H9 (cell line): ENCODE measurements around the gene CPB2. TPM values are rescaled to one million over a fixed set of nuclear protein-coding genes. Genes with fewer than 3 reads are reported as not detected.

Experiments used
- DNase-seq: peaks from one replicate; pipeline ENCODE4 v3.0.0-alpha.2; 2017
- H2AFZ ChIP-seq: one replicate; pipeline ENCODE4 v1.6.1; 2013; ENCODE audit warnings: mild to moderate bottlenecking, low read length, control low read depth, moderate library complexity
- H2AK5ac ChIP-seq: 2 replicates; pipeline ENCODE4 v1.6.1; 2013; ENCODE audit warnings: low read length, control low read depth, mixed read lengths; ENCODE audit not compliant: insufficient read length
- H2BK120ac ChIP-seq: one replicate; pipeline ENCODE4 v1.6.1; 2013; ENCODE audit warnings: low read depth, mild to moderate bottlenecking, low read length, control low read depth, inconsistent platforms; ENCODE audit not compliant: poor library complexity, severe bottlenecking
- H2BK12ac ChIP-seq: 2 replicates; pipeline ENCODE4 v1.6.1; 2013; ENCODE audit warnings: low read length, control low read depth, mixed read lengths, low read depth; ENCODE audit not compliant: insufficient read length
- H2BK15ac ChIP-seq: 2 replicates; pipeline ENCODE4 v1.6.1; 2013; ENCODE audit warnings: low read depth, low read length, control low read depth
- H2BK20ac ChIP-seq: one replicate; pipeline ENCODE4 v1.6.1; 2013; ENCODE audit warnings: low read depth, mild to moderate bottlenecking, low read length, control low read depth, inconsistent platforms; ENCODE audit not compliant: poor library complexity, severe bottlenecking
- H2BK5ac ChIP-seq: 2 replicates; pipeline ENCODE4 v1.6.1; 2013; ENCODE audit warnings: low read length, control low read depth, mixed read lengths; ENCODE audit not compliant: insufficient read length
- H3K14ac ChIP-seq: 2 replicates; pipeline ENCODE4 v1.6.1; 2013; ENCODE audit warnings: low read length, control low read depth; ENCODE audit not compliant: insufficient read depth
- H3K18ac ChIP-seq: 2 replicates; pipeline ENCODE4 v1.6.1; 2013; ENCODE audit warnings: low read depth, mild to moderate bottlenecking, mixed read lengths, low read length, control low read depth; ENCODE audit not compliant: insufficient read length
- H3K23ac ChIP-seq: 2 replicates; pipeline ENCODE4 v1.6.1; 2013; ENCODE audit warnings: low read length, control low read depth, mixed read lengths, low read depth; ENCODE audit not compliant: insufficient read length
- H3K23me2 ChIP-seq: 2 replicates; pipeline ENCODE4 v1.6.1; 2013; ENCODE audit warnings: low read depth, mild to moderate bottlenecking, mixed read lengths, low read length, control low read depth; ENCODE audit not compliant: insufficient read length, poor library complexity, severe bottlenecking
- H3K27ac ChIP-seq: 2 replicates; pipeline ENCODE4 v1.5.1; 2013; ENCODE audit warnings: low read length, control low read depth, mixed read lengths, low read depth; ENCODE audit not compliant: insufficient read length
- H3K27me3 ChIP-seq: 2 replicates; pipeline ENCODE4 v1.6.1; 2013; ENCODE audit warnings: low read length, control low read depth, inconsistent platforms; ENCODE audit not compliant: insufficient read depth
- H3K4ac ChIP-seq: 2 replicates; pipeline ENCODE4 v1.6.1; 2013; ENCODE audit warnings: low read depth, mild to moderate bottlenecking, control low read depth, inconsistent platforms, low read length, moderate library complexity
- H3K4me1 ChIP-seq: 2 replicates; pipeline ENCODE4 v1.6.1; 2013; ENCODE audit warnings: low read length, control low read depth, inconsistent platforms; ENCODE audit not compliant: insufficient read depth
- H3K4me2 ChIP-seq: 2 replicates; pipeline ENCODE4 v1.6.1; 2013; ENCODE audit warnings: low read length, control low read depth, mixed read lengths; ENCODE audit not compliant: insufficient read length, insufficient read depth
- H3K56ac ChIP-seq: 2 replicates; pipeline ENCODE4 v1.6.1; 2013; ENCODE audit warnings: low read depth, mild to moderate bottlenecking, mixed read lengths, low read length, control low read depth; ENCODE audit not compliant: insufficient read length
- H3K79me1 ChIP-seq: 2 replicates; pipeline ENCODE4 v1.6.1; 2013; ENCODE audit warnings: low read depth, mild to moderate bottlenecking, moderate library complexity, low read length, control low read depth, inconsistent platforms; ENCODE audit not compliant: insufficient read depth, poor library complexity, severe bottlenecking
- H3K79me2 ChIP-seq: 2 replicates; pipeline ENCODE4 v1.6.1; 2013; ENCODE audit warnings: low read length, control low read depth, inconsistent platforms; ENCODE audit not compliant: insufficient read depth
- H3K9ac ChIP-seq: 2 replicates; pipeline ENCODE4 v1.6.1; 2013; ENCODE audit warnings: low read length, control low read depth, mixed read lengths; ENCODE audit not compliant: insufficient read length; ENCODE audit errors: extremely low read depth
- H3K9me3 ChIP-seq: one replicate; pipeline ENCODE4 v1.6.1; 2013; ENCODE audit warnings: low read depth, low read length, inconsistent platforms; ENCODE audit not compliant: control insufficient read depth
- H3T11ph ChIP-seq: one replicate; pipeline ENCODE4 v1.6.1; 2013; ENCODE audit warnings: mild to moderate bottlenecking, low read length, control low read depth, inconsistent platforms
- H4K20me1 ChIP-seq: one replicate; pipeline ENCODE4 v1.6.1; 2013; ENCODE audit not compliant: control insufficient read depth, insufficient read length, insufficient read depth
- H4K5ac ChIP-seq: 2 replicates; pipeline ENCODE4 v1.6.1; 2013; ENCODE audit warnings: low read depth, mild to moderate bottlenecking, mixed read lengths, low read length, control low read depth; ENCODE audit not compliant: insufficient read length
- H4K8ac ChIP-seq: replicated peaks from 2 replicates; pipeline ENCODE4 v1.6.1; 2013; ENCODE audit warnings: low read length, control low read depth, mixed read lengths, low read depth; ENCODE audit not compliant: insufficient read length
- H4K91ac ChIP-seq: 2 replicates; pipeline ENCODE4 v1.6.1; 2013; ENCODE audit warnings: low read depth, mild to moderate bottlenecking, moderate library complexity, mixed read lengths, low read length, control low read depth; ENCODE audit not compliant: insufficient read length
- H3K27ac Mint-ChIP-seq, 3 experiments: 2 replicates in 2 of 3; 3 replicates in 1 of 3; pipeline ENCODE4 v1.8.0; 2020 to 2021; ENCODE audit warnings: mixed read lengths in 3 of 3, mild to moderate bottlenecking in 1 of 3, moderate library complexity in 1 of 3
- H3K27me3 Mint-ChIP-seq: 2 replicates; pipeline ENCODE4 v1.8.0; 2021; ENCODE audit warnings: low read depth, mild to moderate bottlenecking, moderate library complexity, mixed read lengths
- H3K36me3 Mint-ChIP-seq, 3 experiments: 2 replicates in 2 of 3; 3 replicates in 1 of 3; pipeline ENCODE4 v1.8.0; 2020 to 2021; ENCODE audit warnings: low read depth in 3 of 3, mixed read lengths in 3 of 3; ENCODE audit not compliant: insufficient read depth in 1 of 3
- H3K4me1 Mint-ChIP-seq, 2 experiments: 2 replicates each; pipeline ENCODE4 v1.8.0; 2020; ENCODE audit warnings: mixed read lengths in 2 of 2
- H3K4me3 Mint-ChIP-seq, 2 experiments: 2 replicates in 1 of 2; 3 replicates in 1 of 2; pipeline ENCODE4 v1.8.0; 2020 to 2021; ENCODE audit warnings: mild to moderate bottlenecking in 2 of 2, mixed read lengths in 2 of 2, moderate library complexity in 1 of 2
- H3K9me3 Mint-ChIP-seq, 2 experiments: 2 replicates in 1 of 2; 3 replicates in 1 of 2; pipeline ENCODE4 v1.8.0; 2020; ENCODE audit warnings: mild to moderate bottlenecking in 2 of 2, mixed read lengths in 2 of 2, moderate library complexity in 1 of 2
- CTCF ChIP-seq: fragments of 200-600 bp; sonication (generic); conservative IDR thresholded peaks from 3 replicates; pipeline ENCODE4 v1.8.0; 2021; ENCODE audit warnings: antibody characterized with exemption, mild to moderate bottlenecking
- WGBS: extraction: QIAGEN DNeasy Blood & Tissue Kit; methylation state at CpG from one replicate; pipeline ENCODE4 v1.1.7; 2013; ENCODE audit warnings: missing lambda C conversion rate, low lambda C conversion rate, mixed read lengths; ENCODE audit not compliant: insufficient read length; ENCODE audit errors: extremely low coverage; 5-methylcytosine and 5-hydroxymethylcytosine counted together
- total RNA-seq: library from RNA; stranded (reverse); gene quantifications from 2 replicates; pipeline ENCODE4 v1.2.1, GENCODE V29; 2021

CPB2 gene
- total RNA-seq, 1 experiment from 2014 or later: not detected

DNA sequence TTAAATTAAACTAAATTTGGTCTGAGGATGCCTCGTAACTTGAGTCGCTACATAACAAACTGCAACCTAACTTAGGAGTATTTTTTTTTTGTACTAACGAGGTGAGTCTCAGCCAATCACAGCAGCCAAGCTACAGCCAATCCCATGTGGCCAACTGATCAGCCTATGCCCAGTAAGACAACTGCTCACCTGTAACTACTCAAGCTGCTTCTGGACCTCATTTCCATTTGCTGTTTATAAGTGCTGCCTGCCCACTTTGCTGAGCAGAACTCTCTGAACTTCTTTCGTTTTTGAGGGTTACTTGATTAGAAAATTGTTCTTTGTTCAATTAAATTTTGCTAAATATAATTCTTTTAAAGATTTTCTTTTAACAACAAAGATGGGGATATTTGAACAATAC lies 3.8 kb downstream of the CPB2 start:
- H3T11ph ChIP-seq: no peak overlapping the region
- no peak overlapping the region for H3K27ac ChIP-seq
- H3K4me1 ChIP-seq: no peaks in the 10 kb centered on the region; the same call in 1 of the 2 replicates
- no peak for DNase-seq
- H3K79me1 ChIP-seq: no peaks in the 10 kb centered on the region
- WGBS: no CpG with 5 or more reads among the region's 4 CpGs
- no peak overlapping the region for H4K91ac ChIP-seq
- Mint-ChIP-seq H3K4me1 (peaks cover 3 to 4% of the 10 kb centered on the region in 2 experiments; a peak in 1 of 4 replicates), H3K27ac (no peak overlapping the region), H3K9me3 (no peaks in the 10 kb centered on the region), H3K36me3 (no peaks in the 10 kb centered on the region), H3K27me3 (peaks cover 1% of the 10 kb centered on the region; the same call in 1 of the 2 replicates), H3K4me3 (no peak overlapping the region)
- no peak overlapping the region for H3K18ac ChIP-seq
- no peak overlapping the region for H4K8ac ChIP-seq
- H3K4me2 ChIP-seq: no peak overlapping the region
- H3K14ac ChIP-seq: no peak overlapping the region
- no peak for TF ChIP-seq CTCF
- no peak overlapping the region for H4K5ac ChIP-seq
- no peak overlapping the region for H3K56ac ChIP-seq
- H3K23me2 ChIP-seq: no peaks in the 10 kb centered on the region
- no peak overlapping the region for H3K9ac ChIP-seq
- H2AK5ac ChIP-seq: no peak overlapping the region
- no peak overlapping the region for H2AFZ ChIP-seq
- H3K79me2 ChIP-seq: no peaks in the 10 kb centered on the region
- H2BK120ac ChIP-seq: no peak overlapping the region
- H4K20me1 ChIP-seq: no peaks in the 10 kb centered on the region
- H2BK15ac ChIP-seq: no peak overlapping the region
- H3K27me3 ChIP-seq: no peaks in the 10 kb centered on the region
- no peak overlapping the region for H2BK5ac ChIP-seq
- H2BK12ac ChIP-seq: no peak overlapping the region
- H3K4ac ChIP-seq: no peak overlapping the region
- H2BK20ac ChIP-seq: no peak overlapping the region
- no peaks in the 10 kb centered on the region for H3K9me3 ChIP-seq
- H3K23ac ChIP-seq: no peak overlapping the region
